K562 (cell line): ENCODE results near the gene SCUBE1. TPM values are rescaled to one million over a fixed set of nuclear protein-coding genes. Genes with fewer than 3 reads are reported as not detected.

Experiments
- EGR1 ChIP-seq: fragments of 450-650 bp; conservative IDR thresholded peaks from 2 replicates; pipeline ENCODE4 v1.6.1; 2017; ENCODE audit warnings: mild to moderate bottlenecking
- HIVEP1 ChIP-seq: fragments of 250-450 bp; sonication (Bioruptor Pico); IDR thresholded peaks from 2 replicates; pipeline ENCODE4 v1.4.0; 2020; ENCODE audit warnings: mild to moderate bottlenecking
- MCM2 ChIP-seq: fragments of 450-650 bp; IDR thresholded peaks from 2 replicates; pipeline ENCODE4 v1.6.1; 2017; ENCODE audit warnings: low read depth, mild to moderate bottlenecking
- SP1 ChIP-seq: sonication (generic); formaldehyde crosslinking; IDR thresholded peaks from 2 replicates; pipeline ENCODE4 v1.8.1; 2022; ENCODE audit warnings: mild to moderate bottlenecking, missing genetic modification reagents
- ZNF165 ChIP-seq: fragments of 250-450 bp; sonication (Bioruptor Pico); IDR thresholded peaks from 2 replicates; pipeline ENCODE4 v1.4.0; 2020; ENCODE audit warnings: borderline replicate concordance
- ZNF639 ChIP-seq, 2 experiments: fragments of 200-800 bp in 1 of 2; sonication (Bioruptor generic) in 1 of 2; sonication (generic) in 1 of 2; formaldehyde crosslinking in 1 of 2; IDR thresholded peaks in 1 of 2; conservative IDR thresholded peaks in 1 of 2; 2 replicates each; pipeline versions ENCODE4 v1.5.0 to v1.6.1; 2016 to 2020; ENCODE audit warnings: missing compliant biosample characterization in 1 of 2, missing genetic modification characterization in 1 of 2, missing genetic modification reagents in 1 of 2
- polyA plus RNA-seq, 8 experiments: library from polyadenylated mRNA; depleted of rRNA in 4 of 8; stranded (reverse) in 5 of 8; unstranded in 3 of 8; fragments of >200 nt; fragmentation: Nextera tagmentation in 2 of 8; fragmentation: Illumina TruSeq in 1 of 8; extraction: Ambion mirVana in 2 of 8; extraction: Trizol in 1 of 8; gene quantifications; 2 replicates each; pipeline versions ENCODE4 v1.2.1 to v1.2.3, GENCODE V29; 2011 to 2014; ENCODE audit warnings: inconsistent platforms in 1 of 8, missing spikeins in 1 of 8
- total RNA-seq, 7 experiments: library from RNA; depleted of rRNA in 6 of 7; stranded (reverse); fragments of >200 nt in 6 of 7; fragmentation: Illumina TruSeq in 2 of 7; extraction: Trizol in 2 of 7; gene quantifications; 2 replicates each; pipeline versions ENCODE4 v1.2.1 to v1.2.3, GENCODE V29; 2011 to 2021; ENCODE audit warnings: low replicate concordance in 1 of 7
- TF ChIP-seq, protein P1 (sequence below), 2 experiments: IDR thresholded peaks in 1 of 2; conservative IDR thresholded peaks in 1 of 2; 2 replicates each; pipeline ENCODE4 v1.6.1; 2016; ENCODE audit warnings: low read depth in 2 of 2, mild to moderate bottlenecking in 1 of 2, missing compliant biosample characterization in 1 of 2, missing genetic modification characterization in 1 of 2, moderate library complexity in 1 of 2

The SCUBE1 gene
- total and polyA plus RNA-seq, 9 of the 15 experiments (the other 6 are each of a cell fraction or from before 2014, with no cell fraction given), result 0.03 to 0.47 (median 0.29) TPM; not detected in 6

DNA sequence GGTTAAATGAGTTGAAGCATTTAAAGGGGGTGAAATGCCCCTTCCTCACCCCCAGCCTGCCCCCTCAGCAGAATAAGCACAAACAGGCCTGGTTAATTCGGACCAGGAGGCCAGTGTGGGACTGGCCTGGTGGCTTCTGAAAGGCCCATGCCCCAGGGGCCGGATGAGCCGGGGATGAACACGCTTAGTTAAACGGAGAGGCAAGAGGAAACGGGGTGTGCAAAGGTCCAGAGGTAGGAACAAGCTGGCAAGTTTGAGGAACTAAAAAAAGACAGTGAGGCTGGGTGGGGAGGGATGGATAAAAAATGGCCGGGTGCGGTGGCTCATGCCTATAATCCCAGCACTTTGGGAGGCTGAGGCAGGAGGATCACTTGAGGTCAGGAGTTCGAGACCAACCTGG is 11.5 kb downstream of the SCUBE1 start (continued):
- no peak for TF ChIP-seq ZNF165 (CRISPR knock-in tag)
- TF ChIP-seq ZNF639 (CRISPR knock-in tag; conservative IDR thresholded peaks at IDR 0.05 in 1 of 2, IDR thresholded peaks at IDR 0.05 in 1 of 2), result no peak
- no peak for TF ChIP-seq EGR1
- no peak for TF ChIP-seq HIVEP1 (CRISPR knock-in tag)
- no peak for TF ChIP-seq MCM2
- TF ChIP-seq SP1 (CRISPR knock-in tag), result no peak
- TF ChIP-seq, protein P1, sequence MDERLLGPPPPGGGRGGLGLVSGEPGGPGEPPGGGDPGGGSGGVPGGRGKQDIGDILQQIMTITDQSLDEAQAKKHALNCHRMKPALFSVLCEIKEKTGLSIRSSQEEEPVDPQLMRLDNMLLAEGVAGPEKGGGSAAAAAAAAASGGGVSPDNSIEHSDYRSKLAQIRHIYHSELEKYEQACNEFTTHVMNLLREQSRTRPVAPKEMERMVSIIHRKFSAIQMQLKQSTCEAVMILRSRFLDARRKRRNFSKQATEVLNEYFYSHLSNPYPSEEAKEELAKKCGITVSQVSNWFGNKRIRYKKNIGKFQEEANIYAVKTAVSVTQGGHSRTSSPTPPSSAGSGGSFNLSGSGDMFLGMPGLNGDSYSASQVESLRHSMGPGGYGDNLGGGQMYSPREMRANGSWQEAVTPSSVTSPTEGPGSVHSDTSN (CRISPR knock-in tag; IDR thresholded peaks at IDR 0.05; ENCODE audit: low read depth), result no peak
- TF ChIP-seq, protein P1 (tag; conservative IDR thresholded peaks at IDR 0.05; ENCODE audit: low read depth), result no peak
